LNCaP clone FGC (cell line): ENCODE measurements around the gene CLEC4A.
"Not testable (repeated sequence)": the region's sequence is repeated elsewhere in the genome, so short reads cannot be mapped to it uniquely, and the experiment has no call there.

Experiments used
- DNase-seq: peaks from one replicate; pipeline ENCODE4 v3.0.0-alpha.2; 2011; ENCODE audit warnings: low read depth
- H3K4me3 ChIP-seq: 2 replicates; pipeline ENCODE4 v1.5.1; 2011; ENCODE audit warnings: mild to moderate bottlenecking, low read depth, low read length, control low read depth
- TF ChIP-seq, protein P1 (sequence below): IDR thresholded peaks from 2 replicates; pipeline ENCODE4 v1.5.1; 2012; ENCODE audit warnings: mild to moderate bottlenecking; ENCODE audit not compliant: control insufficient read depth, insufficient read depth; ENCODE audit errors: extremely low read depth

The CLEC4A gene

GRCh38 chr12:8081251-8081920 is 42.0 kb upstream of the CLEC4A start:
- no peak for DNase-seq
- TF ChIP-seq, protein P1, sequence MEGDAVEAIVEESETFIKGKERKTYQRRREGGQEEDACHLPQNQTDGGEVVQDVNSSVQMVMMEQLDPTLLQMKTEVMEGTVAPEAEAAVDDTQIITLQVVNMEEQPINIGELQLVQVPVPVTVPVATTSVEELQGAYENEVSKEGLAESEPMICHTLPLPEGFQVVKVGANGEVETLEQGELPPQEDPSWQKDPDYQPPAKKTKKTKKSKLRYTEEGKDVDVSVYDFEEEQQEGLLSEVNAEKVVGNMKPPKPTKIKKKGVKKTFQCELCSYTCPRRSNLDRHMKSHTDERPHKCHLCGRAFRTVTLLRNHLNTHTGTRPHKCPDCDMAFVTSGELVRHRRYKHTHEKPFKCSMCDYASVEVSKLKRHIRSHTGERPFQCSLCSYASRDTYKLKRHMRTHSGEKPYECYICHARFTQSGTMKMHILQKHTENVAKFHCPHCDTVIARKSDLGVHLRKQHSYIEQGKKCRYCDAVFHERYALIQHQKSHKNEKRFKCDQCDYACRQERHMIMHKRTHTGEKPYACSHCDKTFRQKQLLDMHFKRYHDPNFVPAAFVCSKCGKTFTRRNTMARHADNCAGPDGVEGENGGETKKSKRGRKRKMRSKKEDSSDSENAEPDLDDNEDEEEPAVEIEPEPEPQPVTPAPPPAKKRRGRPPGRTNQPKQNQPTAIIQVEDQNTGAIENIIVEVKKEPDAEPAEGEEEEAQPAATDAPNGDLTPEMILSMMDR = no peak

DNA sequence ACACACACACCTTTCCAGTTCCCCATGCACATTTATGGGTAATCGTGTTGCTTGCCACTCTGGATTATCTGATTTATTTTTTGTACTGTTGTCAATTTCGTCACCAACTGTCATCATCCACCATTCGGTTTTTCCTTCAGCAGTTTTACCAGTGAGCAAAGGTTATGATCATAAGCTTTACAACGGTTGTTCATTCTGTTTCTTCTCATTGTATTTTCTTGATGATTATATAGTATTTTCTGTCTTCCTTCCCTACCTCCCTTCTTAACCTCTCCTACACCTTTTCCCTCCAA is 40.7 kb upstream of the CLEC4A start:
- peak overlapping the region; percentile 95 for H3K4me3 ChIP-seq
- TF ChIP-seq, protein P1 = no peak
- DNase-seq = no peak

More at GRCh38 chr12:8081251-8081920, 42.0 kb upstream of the CLEC4A start:
- peak overlapping the region; percentile 95 for H3K4me3 ChIP-seq

DNA sequence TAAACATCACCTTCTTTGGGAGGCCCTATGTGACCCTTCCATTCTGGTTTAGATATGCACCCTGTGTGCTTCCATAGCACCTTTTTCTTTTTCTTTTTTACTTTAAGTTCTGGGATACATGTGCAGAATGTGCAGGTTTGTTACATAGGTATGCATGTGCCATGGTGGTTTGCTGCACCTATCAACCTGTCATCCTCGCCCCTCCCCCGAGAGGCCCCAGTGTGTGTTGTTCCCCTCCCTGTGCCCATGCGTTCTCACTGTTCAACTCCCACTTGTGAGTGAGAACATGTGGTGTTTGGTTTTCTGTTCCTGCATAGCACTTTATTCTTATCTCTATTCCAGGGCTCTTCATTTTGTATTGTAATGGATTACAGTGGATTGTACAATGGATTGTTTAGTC is 39.1 kb upstream of the CLEC4A start:
- not testable (repeated sequence) for DNase-seq

GRCh38 chr12:8087666-8088065 is 35.8 kb upstream of the CLEC4A start:
- no peak overlapping the region for H3K4me3 ChIP-seq
- TF ChIP-seq, protein P1 = no peak
- DNase-seq = no peak

More for the DNA sequence above, 39.1 kb upstream of the CLEC4A start:
- not testable (repeated sequence) for H3K4me3 ChIP-seq

GRCh38 chr12:8088574-8088973 is 34.8 kb upstream of the CLEC4A start:
- TF ChIP-seq, protein P1 = no peak
- no peak overlapping the region for H3K4me3 ChIP-seq
- DNase-seq = no peak

- DNase-seq, H3K4me3 ChIP-seq: not testable (repeated sequence)
Observed at GRCh38 chr12:8089277-8089676, 34.1 kb upstream of the CLEC4A start.

DNA sequence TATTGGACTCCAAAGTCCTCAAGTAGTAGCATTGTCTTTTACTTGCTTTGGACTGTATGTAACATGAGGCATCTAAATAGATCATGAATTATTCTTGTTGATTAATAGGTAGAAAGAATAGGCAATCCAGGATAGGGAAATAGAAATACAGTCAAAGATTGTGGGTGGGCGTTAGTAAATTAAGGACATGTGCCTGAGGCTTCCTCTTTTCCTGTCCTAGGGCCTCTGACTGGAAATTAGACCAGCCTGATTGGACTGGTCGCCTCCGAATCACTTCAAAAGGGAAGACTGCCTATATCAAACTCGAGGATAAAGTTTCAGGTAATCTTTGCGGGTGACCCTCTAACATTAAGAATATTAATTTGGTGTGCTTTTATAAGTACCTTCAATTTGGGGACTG is 33.7 kb upstream of the CLEC4A start:
- no peak overlapping the region for H3K4me3 ChIP-seq
- TF ChIP-seq, protein P1 = no peak
- DNase-seq = no peak

DNA sequence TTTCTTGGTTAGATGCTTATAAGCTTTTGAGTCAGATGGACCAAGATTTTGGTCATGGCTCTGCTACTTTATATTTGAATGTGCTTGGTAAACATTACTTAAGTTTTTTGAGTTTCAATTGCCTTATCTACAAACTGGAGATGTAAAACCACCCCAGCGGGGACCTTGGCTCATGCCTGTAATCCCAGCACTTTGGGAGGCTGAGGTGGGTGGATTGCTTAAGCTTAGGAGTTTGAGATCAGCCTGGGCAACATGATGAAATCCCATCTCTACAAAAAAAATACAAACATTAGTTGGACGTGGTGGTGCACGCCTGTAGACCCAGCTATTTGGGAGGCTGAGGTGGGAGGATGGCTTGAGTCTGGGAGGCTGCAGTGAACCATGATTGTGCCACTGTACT is 30.1 kb upstream of the CLEC4A start:
- no peak for DNase-seq
- no peak overlapping the region for H3K4me3 ChIP-seq
- TF ChIP-seq, protein P1 = no peak
